ENCODE results near the gene GK.
"Not testable (repeated sequence)": the region's sequence is repeated elsewhere in the genome, so short reads cannot be mapped to it uniquely, and the experiment has no call there.

The GK gene

DNA sequence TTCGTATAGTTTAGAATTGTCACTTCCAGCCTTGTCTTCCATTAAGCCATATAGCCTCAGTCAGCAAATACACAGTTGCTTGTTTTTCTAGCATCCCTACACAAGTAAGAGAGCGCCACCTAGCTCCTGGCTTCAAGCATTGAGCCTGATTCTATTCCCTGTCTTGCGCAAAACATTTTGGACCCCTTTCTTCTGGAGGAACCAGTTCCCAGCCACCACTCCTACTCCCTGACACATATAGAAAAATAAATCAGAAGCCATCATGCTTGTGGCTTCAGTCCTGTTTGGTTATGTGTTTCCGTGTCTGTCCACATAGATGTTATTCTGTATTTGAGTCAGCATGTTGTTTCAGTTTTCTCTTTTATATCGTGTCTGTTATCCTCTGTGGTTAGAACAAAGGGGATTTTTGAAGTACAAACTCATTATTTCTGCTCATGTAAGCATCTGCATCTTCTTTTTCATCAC, 59.9 kb downstream of the GK start:
- DNase-seq: no peak

- DNase-seq: no peak
Observed at GRCh38 chrX:30714138-30714537, 60.9 kb downstream of the GK start.

GRCh38 chrX:30715976-30716375, 62.8 kb downstream of the GK start:
- no peak for DNase-seq

DNA sequence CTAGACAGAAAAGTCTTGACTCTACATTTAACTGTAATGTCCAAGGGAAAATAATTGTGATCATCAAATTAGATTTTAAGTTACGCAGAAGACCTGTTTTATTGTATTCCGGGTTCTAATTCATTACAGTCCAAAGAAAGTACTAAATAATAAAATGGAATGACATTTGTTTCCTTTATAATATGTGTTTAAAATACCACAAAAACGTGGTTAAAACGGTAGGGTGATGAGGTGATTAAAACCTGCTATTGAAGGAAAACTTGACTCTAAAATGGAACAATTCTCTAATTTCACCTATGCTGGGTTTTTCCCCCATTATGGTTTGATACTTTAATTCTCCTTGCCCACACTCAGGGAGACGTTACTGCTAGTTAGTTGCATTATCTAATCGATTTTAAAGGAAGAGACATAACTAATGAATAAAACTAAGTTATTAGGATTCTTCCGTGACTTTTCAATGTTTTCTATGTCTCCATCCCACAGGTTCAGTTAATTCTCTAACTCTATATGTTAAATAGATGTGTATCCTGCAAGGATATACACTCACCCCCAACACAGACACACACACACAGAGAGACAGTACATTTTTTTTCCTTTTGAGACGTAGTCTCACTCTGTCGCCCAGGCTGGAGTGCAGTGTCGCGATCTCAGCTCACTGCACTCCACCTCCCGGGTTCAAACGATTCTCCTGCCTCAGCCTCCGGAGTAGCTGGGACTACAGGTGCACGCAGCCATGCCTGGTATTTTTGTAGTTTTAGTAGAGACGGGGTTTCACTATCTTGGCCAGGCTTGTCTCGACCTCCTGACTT, 80.8 kb downstream of the GK start:
- no peak for DNase-seq

DNA sequence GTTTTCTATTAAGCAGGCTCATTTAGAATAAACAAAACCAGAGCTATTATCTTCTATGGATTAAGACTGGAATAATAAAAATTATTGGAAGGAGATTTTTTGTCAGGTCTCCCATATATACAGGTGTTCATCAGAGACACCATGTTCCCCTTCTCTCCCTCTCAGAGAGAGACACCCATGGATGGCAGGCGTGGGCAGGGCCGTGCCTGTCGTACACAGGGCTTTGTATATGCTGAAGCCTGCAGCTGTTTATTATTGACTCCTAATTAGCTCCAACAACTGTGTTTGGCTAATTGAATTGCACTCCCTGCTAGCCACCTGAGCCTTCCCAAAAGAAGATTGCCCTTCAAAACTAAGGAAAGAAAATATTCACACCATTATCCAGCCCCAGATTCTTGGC, 81.6 kb downstream of the GK start:
- DNase-seq: no peak

GRCh38 chrX:30735839-30736238, 82.6 kb downstream of the GK start:
- DNase-seq: no peak

GRCh38 chrX:30741545-30741944, 88.3 kb downstream of the GK start:
- no peak for DNase-seq

- no peak for DNase-seq
Observed at GRCh38 chrX:30748342-30748960, 95.2 kb downstream of the GK start.

- DNase-seq: no peak
Observed at GRCh38 chrX:30751497-30751896, 98.3 kb downstream of the GK start.

- DNase-seq: no peak
Observed at GRCh38 chrX:30762755-30763154, 109.5 kb downstream of the GK start.

DNA sequence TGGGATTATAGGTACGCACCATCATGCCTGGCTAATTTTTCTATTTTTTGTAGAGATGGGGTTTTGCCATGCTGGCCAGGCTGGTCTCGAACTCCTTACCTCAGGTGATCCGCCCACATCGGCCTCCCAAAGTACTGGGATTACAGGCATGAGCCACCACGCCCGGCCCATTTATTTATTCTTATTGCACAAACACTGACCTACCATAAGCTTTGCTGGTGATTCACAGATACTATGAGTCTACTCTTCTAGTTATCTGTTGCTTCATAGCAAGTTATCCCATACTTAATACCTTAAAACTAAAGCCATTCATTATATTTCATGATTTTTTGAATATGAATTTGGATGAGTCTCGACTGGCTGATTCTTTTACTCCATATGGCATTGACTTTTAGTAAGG, 120.5 kb downstream of the GK start:
- DNase-seq: not testable (repeated sequence)

- no peak for DNase-seq
Observed at GRCh38 chrX:30777575-30777974, 124.4 kb downstream of the GK start.

- no peak for DNase-seq
Observed at GRCh38 chrX:30779453-30780030, 126.3 kb downstream of the GK start.
